ENCODE measurements around the gene GADD45G. TPM values are rescaled to one million over a fixed set of nuclear protein-coding genes. Genes with fewer than 3 reads are reported as not detected.
A peak's percentile ranks its signal among the peaks of the same experiment; 100 is the strongest.

Gene GADD45G
- 10 to 100 TPM; 13.5 to 19.8 TPM for polyA plus RNA-seq

- peak within 1 kb of the TSS; percentile 94 to 95 for H3K27ac ChIP-seq (ENCODE audit: low read depth in 2 of 2, low read length in 1 of 2)
- H3K27me3 ChIP-seq (ENCODE audit: control insufficient read depth in 1 of 2, insufficient read depth in 2 of 2, low read length in 2 of 2): no peaks in the 10 kb centered on the region
- H3K4me3 ChIP-seq (ENCODE audit: low read depth in 1 of 2, low read length in 2 of 2): peak within 1 kb of the TSS; percentile 56 to 64
- no peaks in the 10 kb centered on the region for H3K9me3 ChIP-seq (ENCODE audit: control insufficient read depth in 2 of 2, insufficient read depth in 1 of 2, low read depth in 1 of 2, low read length in 1 of 2)
- H3K4me1 ChIP-seq (ENCODE audit: control insufficient read depth in 2 of 2, insufficient read depth in 2 of 2, low read length in 1 of 2): peaks cover 4 to 9% of the 10 kb centered on the region in 2 donors
- peaks cover 0 to 2% of the 10 kb centered on the region in 2 donors for H3K36me3 ChIP-seq (ENCODE audit: control insufficient read depth in 2 of 2, insufficient read depth in 2 of 2, low read length in 1 of 2)
- WGBS, 2 donors: 1% methylated on average over 58 to 63 of the region's 63 CpGs
Measured at GRCh38 chr9:89604729-89605464, at the start of gene GADD45G. TSS of gene GADD45G (plus strand) at chr9:89605012. CDS start at chr9:89605122, 110 bp downstream.

- H3K9me3 ChIP-seq (ENCODE audit: control insufficient read depth in 2 of 2, insufficient read depth in 1 of 2, low read depth in 1 of 2, low read length in 1 of 2): no peaks in the 10 kb centered on the region
- no peak overlapping the region for H3K27ac ChIP-seq (ENCODE audit: low read depth in 2 of 2, low read length in 1 of 2)
- 82 to 89% methylated on average over 7 of the region's 7 CpGs for WGBS, 2 donors
- peaks cover 4 to 5% of the 10 kb centered on the region in 2 donors for H3K4me1 ChIP-seq (ENCODE audit: control insufficient read depth in 2 of 2, insufficient read depth in 2 of 2, low read length in 1 of 2)
- H3K4me3 ChIP-seq (ENCODE audit: low read depth in 1 of 2, low read length in 2 of 2): no peak overlapping the region
- H3K36me3 ChIP-seq (ENCODE audit: control insufficient read depth in 2 of 2, insufficient read depth in 2 of 2, low read length in 1 of 2): no peaks in the 10 kb centered on the region
- H3K27me3 ChIP-seq (ENCODE audit: control insufficient read depth in 1 of 2, insufficient read depth in 2 of 2, low read length in 2 of 2): no peaks in the 10 kb centered on the region
Measured at GRCh38 chr9:89555036-89555415, 49.8 kb upstream of the GADD45G start.

- Histone ChIP-seq H3K4me3 (ENCODE audit: low read depth in 1 of 2, low read length in 2 of 2) (no peak overlapping the region), H3K27me3 (ENCODE audit: control insufficient read depth in 1 of 2, insufficient read depth in 2 of 2, low read length in 2 of 2) (no peaks in the 10 kb centered on the region), H3K27ac (ENCODE audit: low read depth in 2 of 2, low read length in 1 of 2) (no peak overlapping the region), H3K4me1 (ENCODE audit: control insufficient read depth in 2 of 2, insufficient read depth in 2 of 2, low read length in 1 of 2) (peaks cover 4 to 5% of the 10 kb centered on the region in 2 donors), H3K9me3 (ENCODE audit: control insufficient read depth in 2 of 2, insufficient read depth in 1 of 2, low read depth in 1 of 2, low read length in 1 of 2) (no peaks in the 10 kb centered on the region), H3K36me3 (ENCODE audit: control insufficient read depth in 2 of 2, insufficient read depth in 2 of 2, low read length in 1 of 2) (no peaks in the 10 kb centered on the region)
- 72 to 77% methylated on average over 12 of the region's 12 CpGs for WGBS, 2 donors
Measured at GRCh38 chr9:89555451-89556375, 49.1 kb upstream of the GADD45G start.

DNA sequence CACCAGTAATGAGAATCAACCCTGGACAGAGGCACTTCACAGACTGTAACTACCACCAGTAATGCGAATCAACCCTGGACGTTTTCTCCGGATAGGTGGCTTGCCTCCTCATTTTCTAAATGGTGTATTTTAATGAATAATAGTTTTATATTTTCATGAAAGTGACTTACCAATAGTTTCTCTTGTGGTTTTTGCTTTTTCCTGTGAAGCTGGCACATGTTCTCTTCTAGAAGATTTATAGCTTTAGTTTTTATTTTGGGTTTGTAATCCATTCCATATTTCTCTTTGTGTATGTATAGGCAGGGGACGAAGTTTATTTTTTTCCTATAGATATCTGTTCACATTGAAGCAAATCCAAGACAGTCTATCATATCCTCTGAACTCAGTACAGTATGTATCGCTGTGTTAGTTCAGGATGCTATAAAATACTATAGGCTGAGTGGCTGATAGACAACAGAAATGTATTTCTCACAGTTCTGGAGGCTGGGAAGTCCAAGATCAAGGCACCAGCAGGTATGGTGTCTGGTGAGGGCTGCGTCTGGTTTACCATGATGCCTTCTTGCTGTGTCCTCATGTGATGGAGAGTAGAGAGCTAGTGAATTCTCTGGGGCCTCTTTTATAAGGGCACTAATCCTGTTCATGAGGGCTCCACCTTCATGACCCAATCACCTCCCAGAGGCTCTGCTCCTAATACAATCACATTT, 46.5 kb upstream of the GADD45G start:
- no peaks in the 10 kb centered on the region for H3K36me3 ChIP-seq (ENCODE audit: control insufficient read depth in 2 of 2, insufficient read depth in 2 of 2, low read length in 1 of 2)
- no peak overlapping the region for H3K27ac ChIP-seq (ENCODE audit: low read depth in 2 of 2, low read length in 1 of 2)
- H3K4me1 ChIP-seq (ENCODE audit: control insufficient read depth in 2 of 2, insufficient read depth in 2 of 2, low read length in 1 of 2): peaks cover 4 to 5% of the 10 kb centered on the region in 2 donors
- no peaks in the 10 kb centered on the region for H3K27me3 ChIP-seq (ENCODE audit: control insufficient read depth in 1 of 2, insufficient read depth in 2 of 2, low read length in 2 of 2)
- H3K9me3 ChIP-seq (ENCODE audit: control insufficient read depth in 2 of 2, insufficient read depth in 1 of 2, low read depth in 1 of 2, low read length in 1 of 2): no peaks in the 10 kb centered on the region
- H3K4me3 ChIP-seq (ENCODE audit: low read depth in 1 of 2, low read length in 2 of 2): no peak overlapping the region
- WGBS, 2 donors: 88 to 94% methylated on average over 6 of the region's 6 CpGs

DNA sequence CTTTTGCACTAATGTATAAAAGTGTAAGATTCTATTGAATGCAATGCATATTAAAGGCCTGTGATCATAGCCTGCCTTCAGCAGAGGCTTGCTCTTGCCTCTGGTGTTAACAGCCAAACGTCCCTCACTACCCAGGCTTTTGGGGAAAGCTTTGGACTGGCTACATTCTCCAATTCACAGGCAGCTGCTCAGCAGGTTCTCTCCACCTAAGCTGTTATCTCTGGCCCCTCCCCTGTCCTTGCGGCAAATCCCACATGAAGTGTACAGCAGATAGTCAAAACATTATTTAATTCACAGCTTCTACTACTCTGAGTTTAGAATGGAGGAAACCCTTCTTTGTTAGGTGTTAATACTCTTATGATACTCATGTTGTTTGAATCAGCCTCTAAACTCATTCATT, 45.9 kb upstream of the GADD45G start:
- Histone ChIP-seq H3K9me3 (ENCODE audit: control insufficient read depth in 2 of 2, insufficient read depth in 1 of 2, low read depth in 1 of 2, low read length in 1 of 2) (no peaks in the 10 kb centered on the region), H3K27ac (ENCODE audit: low read depth in 2 of 2, low read length in 1 of 2) (no peak overlapping the region), H3K36me3 (ENCODE audit: control insufficient read depth in 2 of 2, insufficient read depth in 2 of 2, low read length in 1 of 2) (no peaks in the 10 kb centered on the region), H3K4me1 (ENCODE audit: control insufficient read depth in 2 of 2, insufficient read depth in 2 of 2, low read length in 1 of 2) (peaks cover 4 to 5% of the 10 kb centered on the region in 2 donors), H3K4me3 (ENCODE audit: low read depth in 1 of 2, low read length in 2 of 2) (no peak overlapping the region), H3K27me3 (ENCODE audit: control insufficient read depth in 1 of 2, insufficient read depth in 2 of 2, low read length in 2 of 2) (no peaks in the 10 kb centered on the region)
- WGBS, 2 donors: 49 to 65% methylated on average over 2 of the region's 2 CpGs

DNA sequence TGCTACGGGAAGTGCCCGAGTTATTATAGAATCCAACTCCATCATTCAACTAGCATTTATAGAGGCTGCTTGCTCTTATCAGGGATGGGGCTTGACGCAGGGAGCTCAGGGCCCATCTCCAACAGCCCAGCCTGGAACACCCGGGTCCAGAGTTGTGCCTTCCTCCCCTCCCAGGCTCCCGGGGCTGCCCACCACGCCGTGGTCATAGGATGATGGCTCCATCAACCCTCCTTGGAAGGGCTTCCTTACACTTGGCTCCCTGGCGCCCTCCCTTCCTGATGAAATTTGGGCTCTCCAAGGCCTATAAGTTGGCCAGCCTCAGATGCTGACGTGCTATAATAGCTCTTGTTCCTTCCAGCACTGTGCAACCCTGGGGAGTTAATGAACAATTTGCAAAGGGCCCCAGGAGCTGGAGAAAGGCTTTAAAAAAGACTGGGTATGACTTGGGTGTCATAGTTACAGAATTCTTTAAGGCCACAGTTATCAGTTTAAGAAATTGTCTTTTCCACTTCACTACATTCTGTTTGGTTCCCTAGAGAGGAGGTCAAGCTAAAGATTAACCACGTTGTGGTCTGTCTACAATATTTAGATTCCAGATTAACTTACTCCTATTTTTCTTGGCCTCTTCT, 42.5 kb upstream of the GADD45G start:
- H3K27ac ChIP-seq (ENCODE audit: low read depth in 2 of 2, low read length in 1 of 2): no peak overlapping the region
- H3K27me3 ChIP-seq (ENCODE audit: control insufficient read depth in 1 of 2, insufficient read depth in 2 of 2, low read length in 2 of 2): no peaks in the 10 kb centered on the region
- H3K9me3 ChIP-seq (ENCODE audit: control insufficient read depth in 2 of 2, insufficient read depth in 1 of 2, low read depth in 1 of 2, low read length in 1 of 2): no peaks in the 10 kb centered on the region
- no peaks in the 10 kb centered on the region for H3K4me1 ChIP-seq (ENCODE audit: control insufficient read depth in 2 of 2, insufficient read depth in 2 of 2, low read length in 1 of 2)
- WGBS, 2 donors: 85 to 86% methylated on average over 10 of the region's 10 CpGs
- H3K36me3 ChIP-seq (ENCODE audit: control insufficient read depth in 2 of 2, insufficient read depth in 2 of 2, low read length in 1 of 2): no peaks in the 10 kb centered on the region
- H3K4me3 ChIP-seq (ENCODE audit: low read depth in 1 of 2, low read length in 2 of 2): no peak overlapping the region

- H3K36me3 ChIP-seq (ENCODE audit: control insufficient read depth in 2 of 2, insufficient read depth in 2 of 2, low read length in 1 of 2): no peaks in the 10 kb centered on the region
- WGBS, 2 donors: 79 to 80% methylated on average over 15 of the region's 15 CpGs
- no peak overlapping the region for H3K4me3 ChIP-seq (ENCODE audit: low read depth in 1 of 2, low read length in 2 of 2)
Measured at GRCh38 chr9:89563571-89564345, 41.1 kb upstream of the GADD45G start.

DNA sequence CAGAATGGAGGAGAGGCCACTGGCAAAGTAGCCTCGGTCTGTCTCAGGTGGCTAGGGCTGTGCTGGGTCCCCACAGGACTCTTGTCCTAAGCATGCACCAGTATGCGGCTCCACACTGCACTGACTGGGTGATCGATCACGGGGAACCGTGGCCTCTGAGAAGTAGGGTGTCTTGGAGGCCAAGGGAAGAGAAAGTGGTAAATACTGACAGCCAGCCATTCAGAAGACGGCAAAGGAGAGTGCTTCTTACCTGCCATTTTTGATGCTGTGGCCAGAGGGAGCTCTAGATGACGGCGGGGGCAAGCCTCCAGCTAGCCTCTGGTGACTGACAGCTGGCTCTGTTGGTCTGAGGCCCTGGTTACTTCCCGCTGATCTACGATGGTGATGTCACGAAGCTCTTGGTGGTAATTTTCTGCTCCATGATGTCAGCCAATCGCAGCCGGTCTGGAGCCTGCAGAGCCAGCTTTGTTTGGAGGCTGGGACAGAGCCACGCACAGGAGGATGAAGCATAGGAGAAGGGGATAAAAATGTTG, 40.4 kb upstream of the GADD45G start:
- WGBS, 2 donors: 62 to 70% methylated on average over 14 of the region's 14 CpGs
- Histone ChIP-seq H3K27ac (ENCODE audit: low read depth in 2 of 2, low read length in 1 of 2) (no peak overlapping the region), H3K4me1 (ENCODE audit: control insufficient read depth in 2 of 2, insufficient read depth in 2 of 2, low read length in 1 of 2) (no peaks in the 10 kb centered on the region)

More at GRCh38 chr9:89563571-89564345, 41.1 kb upstream of the GADD45G start:
- no peaks in the 10 kb centered on the region for H3K27me3 ChIP-seq (ENCODE audit: control insufficient read depth in 1 of 2, insufficient read depth in 2 of 2, low read length in 2 of 2)
- H3K27ac ChIP-seq (ENCODE audit: low read depth in 2 of 2, low read length in 1 of 2): no peak overlapping the region
- H3K9me3 ChIP-seq (ENCODE audit: control insufficient read depth in 2 of 2, insufficient read depth in 1 of 2, low read depth in 1 of 2, low read length in 1 of 2): no peaks in the 10 kb centered on the region
- H3K4me1 ChIP-seq (ENCODE audit: control insufficient read depth in 2 of 2, insufficient read depth in 2 of 2, low read length in 1 of 2): no peaks in the 10 kb centered on the region

More for the DNA sequence above, 40.4 kb upstream of the GADD45G start:
- H3K36me3 ChIP-seq (ENCODE audit: control insufficient read depth in 2 of 2, insufficient read depth in 2 of 2, low read length in 1 of 2): no peaks in the 10 kb centered on the region
- H3K27me3 ChIP-seq (ENCODE audit: control insufficient read depth in 1 of 2, insufficient read depth in 2 of 2, low read length in 2 of 2): no peaks in the 10 kb centered on the region
- no peaks in the 10 kb centered on the region for H3K9me3 ChIP-seq (ENCODE audit: control insufficient read depth in 2 of 2, insufficient read depth in 1 of 2, low read depth in 1 of 2, low read length in 1 of 2)
- H3K4me3 ChIP-seq (ENCODE audit: low read depth in 1 of 2, low read length in 2 of 2): no peak overlapping the region
